Measurements from ENCODE around the gene CARD19.
A peak's percentile ranks its signal among the peaks of the same experiment; 100 is the strongest.

The CARD19 gene

GRCh38 chr9:93057703-93058354, 38.2 kb upstream of the CARD19 start:
- TF ChIP-seq ISL1 (CRISPR knock-in tag; IDR thresholded peaks at IDR 0.05) (no peak), PATZ1 (CRISPR knock-in tag; IDR thresholded peaks at IDR 0.05; ENCODE audit: borderline replicate concordance) (no peak), CSRNP3 (CRISPR knock-in tag; IDR thresholded peaks at IDR 0.05) (no peak), TSHZ2 (CRISPR knock-in tag; IDR thresholded peaks at IDR 0.05) (no peak), ZFP3 (CRISPR knock-in tag; IDR thresholded peaks at IDR 0.05) (no peak), RARB (CRISPR knock-in tag; IDR thresholded peaks at IDR 0.05) (no peak), ZC3H10 (CRISPR knock-in tag; IDR thresholded peaks at IDR 0.05) (no peak), ESRRG (CRISPR knock-in tag; IDR thresholded peaks at IDR 0.05) (no peak)
- ATAC-seq, result no peak

GRCh38 chr9:93058355-93059010, 37.5 kb upstream of the CARD19 start, which contains the start of gene SUSD3:
TSS of gene SUSD3 (plus strand) at chr9:93058701. CDS start at chr9:93058743, 42 bp downstream.
- peak; percentile 34; the same call in 2 of the 3 replicates for ATAC-seq
- TF ChIP-seq ZFP3 (CRISPR knock-in tag; IDR thresholded peaks at IDR 0.05) (no peak), RARB (CRISPR knock-in tag; IDR thresholded peaks at IDR 0.05) (no peak)

GRCh38 chr9:93059011-93059714, 36.9 kb upstream of the CARD19 start:
- no peak for ATAC-seq
- TF ChIP-seq POU6F1 (CRISPR knock-in tag; IDR thresholded peaks at IDR 0.05; ENCODE audit: borderline replicate concordance, low read depth) (no peak), CREB5 (CRISPR knock-in tag; IDR thresholded peaks at IDR 0.05; ENCODE audit: low read depth) (no peak), SNAI2 (CRISPR knock-in tag; IDR thresholded peaks at IDR 0.05) (no peak), TCF4 (CRISPR knock-in tag; IDR thresholded peaks at IDR 0.05; ENCODE audit: borderline replicate concordance) (no peak), GLIS3 (CRISPR knock-in tag; IDR thresholded peaks at IDR 0.05) (no peak), ZNF565 (CRISPR knock-in tag; conservative IDR thresholded peaks at IDR 0.05; ENCODE audit: low read depth) (no peak), OSR1 (CRISPR knock-in tag; IDR thresholded peaks at IDR 0.05) (no peak), RARB (CRISPR knock-in tag; IDR thresholded peaks at IDR 0.05) (no peak), ESRRG (CRISPR knock-in tag; IDR thresholded peaks at IDR 0.05) (no peak), ZNF70 (CRISPR knock-in tag; IDR thresholded peaks at IDR 0.05) (no peak), BACH2 (CRISPR knock-in tag; IDR thresholded peaks at IDR 0.05; ENCODE audit: borderline replicate concordance) (no peak), TOX (CRISPR knock-in tag; IDR thresholded peaks at IDR 0.05; ENCODE audit: borderline replicate concordance) (no peak), ZFP3 (CRISPR knock-in tag; IDR thresholded peaks at IDR 0.05) (no peak), ZC3H10 (CRISPR knock-in tag; IDR thresholded peaks at IDR 0.05) (no peak), ARNTL (CRISPR knock-in tag; IDR thresholded peaks at IDR 0.05; ENCODE audit: borderline replicate concordance, low read depth) (no peak)

Data from SK-N-SH treated with all-trans-retinoic acid at 6 μM for 48 hours (cell line).